ENCODE data around the gene OR10G2. TPM values are rescaled to one million over a fixed set of nuclear protein-coding genes. Genes with fewer than 3 reads are reported as not detected.

OR10G2 gene
- polyA plus RNA-seq, 1 experiment = not detected

DNA sequence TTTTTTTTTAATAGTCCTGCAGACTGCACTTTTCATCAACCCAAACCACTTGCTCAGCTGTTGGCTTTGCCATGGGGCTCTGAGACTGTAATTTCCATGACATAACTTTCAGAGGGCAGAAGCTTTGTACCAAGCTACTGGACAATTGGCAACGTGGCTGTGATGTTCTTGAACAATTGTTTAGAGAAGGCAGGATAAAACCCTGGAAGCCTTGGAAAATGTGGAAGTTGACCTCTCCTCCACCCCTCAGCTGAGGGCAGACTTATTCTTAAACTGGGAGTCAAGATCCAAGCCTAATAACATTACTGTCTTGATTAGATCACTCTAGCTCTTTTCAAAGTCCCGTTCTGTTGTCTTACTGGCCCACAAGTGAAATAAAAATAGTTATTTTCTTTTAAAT is 36.6 kb upstream of the OR10G2 start:
- DNase-seq (ENCODE audit: low read depth, low spot score) = no peak
- Histone ChIP-seq H3K4me3 (ENCODE audit: low read depth, low read length) (no peak overlapping the region), H3K27ac (ENCODE audit: low read depth, low read length) (no peak overlapping the region), H3K9me3 (ENCODE audit: control insufficient read depth, insufficient read depth, low read length) (no peaks in the 10 kb centered on the region; the same call in 1 of the 2 replicates), H3K27me3 (ENCODE audit: control insufficient read depth, insufficient read depth, low read length) (no peaks in the 10 kb centered on the region)
- ChIA-PET POLR2A (no interaction called here), CTCF (no interaction called here)
- TF ChIP-seq, protein P1, sequence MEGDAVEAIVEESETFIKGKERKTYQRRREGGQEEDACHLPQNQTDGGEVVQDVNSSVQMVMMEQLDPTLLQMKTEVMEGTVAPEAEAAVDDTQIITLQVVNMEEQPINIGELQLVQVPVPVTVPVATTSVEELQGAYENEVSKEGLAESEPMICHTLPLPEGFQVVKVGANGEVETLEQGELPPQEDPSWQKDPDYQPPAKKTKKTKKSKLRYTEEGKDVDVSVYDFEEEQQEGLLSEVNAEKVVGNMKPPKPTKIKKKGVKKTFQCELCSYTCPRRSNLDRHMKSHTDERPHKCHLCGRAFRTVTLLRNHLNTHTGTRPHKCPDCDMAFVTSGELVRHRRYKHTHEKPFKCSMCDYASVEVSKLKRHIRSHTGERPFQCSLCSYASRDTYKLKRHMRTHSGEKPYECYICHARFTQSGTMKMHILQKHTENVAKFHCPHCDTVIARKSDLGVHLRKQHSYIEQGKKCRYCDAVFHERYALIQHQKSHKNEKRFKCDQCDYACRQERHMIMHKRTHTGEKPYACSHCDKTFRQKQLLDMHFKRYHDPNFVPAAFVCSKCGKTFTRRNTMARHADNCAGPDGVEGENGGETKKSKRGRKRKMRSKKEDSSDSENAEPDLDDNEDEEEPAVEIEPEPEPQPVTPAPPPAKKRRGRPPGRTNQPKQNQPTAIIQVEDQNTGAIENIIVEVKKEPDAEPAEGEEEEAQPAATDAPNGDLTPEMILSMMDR (IDR thresholded peaks at IDR 0.05; ENCODE audit: low read depth, low read length) = no peak

DNA sequence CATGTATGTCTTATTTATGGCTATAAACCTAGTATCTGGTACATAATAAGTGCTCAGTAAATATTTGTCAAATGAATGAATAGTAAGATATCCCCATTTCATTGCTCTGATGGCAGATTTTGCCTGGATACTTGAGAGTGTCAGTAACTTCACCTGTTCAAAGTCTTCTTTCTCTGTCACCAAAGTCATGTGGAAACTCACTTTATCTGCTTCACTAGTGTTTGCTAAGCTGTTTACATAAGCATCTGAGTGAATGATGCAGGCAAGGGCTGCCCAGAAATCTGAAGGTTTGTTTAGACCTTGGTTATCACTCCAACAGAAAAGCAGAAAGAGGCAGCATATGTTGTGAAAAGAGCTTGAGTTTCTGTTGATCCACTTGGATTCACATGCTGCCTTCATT is 34.5 kb upstream of the OR10G2 start:
- no peak overlapping the region for H3K27ac ChIP-seq (ENCODE audit: low read depth, low read length)
- CTCF ChIA-PET = no interaction called here

DNA sequence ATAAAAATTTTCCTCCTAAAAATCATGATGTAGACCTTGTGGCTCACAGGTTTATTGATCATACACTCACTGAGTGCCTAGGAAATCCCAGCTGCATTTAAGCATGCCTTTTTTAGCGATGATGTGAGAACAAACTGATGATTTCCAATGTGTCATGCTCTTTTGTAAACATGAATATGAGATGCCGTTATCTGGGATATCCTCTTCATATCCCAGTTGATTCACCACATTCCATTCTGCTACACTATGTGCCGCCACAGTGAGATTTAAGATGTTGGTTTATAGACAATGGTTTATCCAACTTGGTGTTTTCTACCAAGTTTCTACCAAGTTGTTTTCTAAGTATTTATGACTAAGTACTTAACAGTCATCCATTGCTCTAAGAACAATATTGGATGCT is 33.6 kb upstream of the OR10G2 start:
- ChIA-PET POLR2A (no interaction called here), CTCF (no interaction called here)
- Histone ChIP-seq H3K9me3 (ENCODE audit: control insufficient read depth, insufficient read depth, low read length) (no peaks in the 10 kb centered on the region), H3K27ac (ENCODE audit: low read depth, low read length) (no peak overlapping the region), H3K27me3 (ENCODE audit: control insufficient read depth, insufficient read depth, low read length) (no peaks in the 10 kb centered on the region), H3K4me3 (ENCODE audit: low read depth, low read length) (no peak overlapping the region)
- TF ChIP-seq, protein P1 (IDR thresholded peaks at IDR 0.05; ENCODE audit: low read depth, low read length) = no peak
- no peak for DNase-seq (ENCODE audit: low read depth, low spot score)

More for the DNA sequence above, 34.5 kb upstream of the OR10G2 start:
- DNase-seq (ENCODE audit: low read depth, low spot score) = no peak
- no peak overlapping the region for H3K4me3 ChIP-seq (ENCODE audit: low read depth, low read length)
- TF ChIP-seq, protein P1 (IDR thresholded peaks at IDR 0.05; ENCODE audit: low read depth, low read length) = no peak
- POLR2A ChIA-PET = no interaction called here
- H3K27me3 ChIP-seq (ENCODE audit: control insufficient read depth, insufficient read depth, low read length) = no peaks in the 10 kb centered on the region
- no peaks in the 10 kb centered on the region for H3K9me3 ChIP-seq (ENCODE audit: control insufficient read depth, insufficient read depth, low read length)

DNA sequence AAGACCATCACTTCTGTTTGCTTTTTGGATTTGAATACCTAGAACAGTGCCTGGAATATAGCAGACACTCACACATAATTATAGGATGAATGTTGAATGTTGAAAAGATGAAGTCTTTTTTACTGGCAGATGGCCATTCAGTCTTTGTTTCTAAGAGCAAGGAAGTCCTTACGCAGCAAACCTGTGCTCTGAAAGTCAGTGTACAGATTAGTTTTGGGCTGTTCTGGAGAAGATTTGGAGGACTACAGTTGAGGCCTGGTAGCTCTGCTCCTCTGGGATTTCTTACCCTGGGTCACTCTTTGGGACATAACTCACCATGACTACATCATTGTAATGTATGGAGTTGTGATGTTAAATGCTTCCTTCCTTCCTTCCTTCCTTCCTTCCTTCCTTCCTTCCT is 22.2 kb upstream of the OR10G2 start:
- no peak overlapping the region for H3K4me3 ChIP-seq (ENCODE audit: low read depth, low read length)
- DNase-seq (ENCODE audit: low read depth, low spot score) = no peak
- TF ChIP-seq, protein P1 (IDR thresholded peaks at IDR 0.05; ENCODE audit: low read depth, low read length) = no peak
- H3K9me3 ChIP-seq (ENCODE audit: control insufficient read depth, insufficient read depth, low read length) = no peaks in the 10 kb centered on the region
- no peak overlapping the region for H3K27ac ChIP-seq (ENCODE audit: low read depth, low read length)
- ChIA-PET POLR2A (no interaction called here), CTCF (no interaction called here)
- H3K27me3 ChIP-seq (ENCODE audit: control insufficient read depth, insufficient read depth, low read length) = no peaks in the 10 kb centered on the region

DNA sequence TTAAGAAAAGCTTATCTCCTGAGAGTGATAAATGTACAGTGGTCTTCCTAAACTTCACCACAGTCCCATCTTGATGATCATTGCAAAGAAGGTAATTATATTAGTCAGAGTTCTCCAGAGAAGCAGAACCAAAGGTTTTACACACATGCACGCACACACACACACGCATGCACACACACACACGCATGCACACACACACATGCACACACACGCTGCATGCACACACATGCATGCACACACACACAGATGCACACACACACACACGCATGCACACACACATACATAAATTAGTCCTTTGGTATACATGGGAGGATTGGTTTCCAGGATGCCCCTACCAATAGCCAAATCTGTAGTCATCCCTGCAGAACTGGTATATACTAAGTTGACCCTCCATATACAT is 19.5 kb upstream of the OR10G2 start:
- no peak overlapping the region for H3K4me3 ChIP-seq (ENCODE audit: low read depth, low read length)
- H3K27me3 ChIP-seq (ENCODE audit: control insufficient read depth, insufficient read depth, low read length) = no peaks in the 10 kb centered on the region
- POLR2A ChIA-PET = no interaction called here
- H3K27ac ChIP-seq (ENCODE audit: low read depth, low read length) = no peak overlapping the region
- no peak for DNase-seq (ENCODE audit: low read depth, low spot score)
- H3K9me3 ChIP-seq (ENCODE audit: control insufficient read depth, insufficient read depth, low read length) = no peaks in the 10 kb centered on the region
- TF ChIP-seq, protein P1 (IDR thresholded peaks at IDR 0.05; ENCODE audit: low read depth, low read length) = no peak
- CTCF ChIA-PET = no interaction called here
